ENCODE results near the gene PBX4. TPM values are rescaled to one million over a fixed set of nuclear protein-coding genes. Genes with fewer than 3 reads are reported as not detected.

The PBX4 gene
- total and polyA plus RNA-seq, 2 donors (not counting 1 experiment from before 2014, with no cell fraction given): 11.7 TPM

DNA sequence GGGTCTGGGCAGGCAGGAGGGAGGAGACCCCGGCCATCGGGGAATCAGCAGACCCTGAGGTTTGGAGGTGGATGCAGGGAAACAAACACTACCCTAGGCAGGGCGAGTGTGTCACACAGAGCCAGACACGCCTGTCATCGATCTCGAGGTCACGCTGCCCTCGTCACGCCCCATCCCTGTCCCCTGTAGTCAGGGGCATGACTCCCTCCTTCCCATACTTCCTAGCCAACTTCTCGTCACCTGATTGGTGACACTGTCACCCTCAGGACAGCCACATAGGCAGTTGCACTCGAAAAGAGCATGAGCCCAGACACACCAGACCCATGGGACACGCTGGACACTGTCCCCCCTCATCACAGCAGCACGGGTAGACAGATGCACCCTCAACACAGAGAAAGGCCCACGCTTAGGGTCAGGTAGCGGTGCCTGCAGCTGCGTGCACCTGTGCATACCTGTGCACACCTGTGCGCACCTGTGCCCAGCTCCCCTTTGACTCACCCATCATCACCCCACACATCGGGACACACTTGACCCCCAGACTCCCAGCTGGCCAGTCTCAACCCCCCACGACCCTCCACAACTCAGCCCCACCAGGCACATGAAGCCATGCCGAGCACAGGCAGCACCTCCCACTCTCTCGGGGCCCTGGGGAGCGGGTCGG, 68.6 kb downstream of the PBX4 start:
- Histone ChIP-seq H3K27me3 (replicated peaks in 1 of 4; ENCODE audit: control extremely low read depth in 1 of 4, control insufficient read depth in 3 of 4, insufficient read depth in 4 of 4, low read length in 3 of 4) (peaks cover 0 to 12% (median 0%) of the 10 kb centered on the region in 4 experiments), H3K36me3 (replicated peaks in 1 of 2; ENCODE audit: control extremely low read depth in 1 of 2, control insufficient read depth in 1 of 2, extremely low read depth in 1 of 2, insufficient read depth in 2 of 2, low read length in 1 of 2) (no peaks in the 10 kb centered on the region), H3K4me3 (ENCODE audit: control extremely low read depth in 1 of 5, extremely low read depth in 1 of 5, insufficient read depth in 1 of 5, low read depth in 2 of 5, low read length in 4 of 5) (no peak overlapping the region), H4K20me1 (ENCODE audit: control insufficient read depth, insufficient read depth, low read length, poor library complexity, severe bottlenecking) (no peaks in the 10 kb centered on the region), H3K4me2 (replicated peaks; ENCODE audit: low read depth, low read length, poor library complexity, severe bottlenecking) (no peak overlapping the region), H3K79me2 (ENCODE audit: control insufficient read depth, insufficient read depth, low read length) (no peaks in the 10 kb centered on the region), H3K9ac (ENCODE audit: low read length) (no peak overlapping the region), H3K9me3 (ENCODE audit: control extremely low read depth in 1 of 3, control insufficient read depth in 2 of 3, insufficient read depth in 1 of 3, low read length in 2 of 3) (peaks cover 0 to 18% (median 0%) of the 10 kb centered on the region in 3 donors), H3K4me1 (ENCODE audit: control insufficient read depth in 2 of 2, insufficient read depth in 2 of 2, low read length in 2 of 2) (peaks cover 0 to 2% of the 10 kb centered on the region in 2 donors), H2AFZ (ENCODE audit: insufficient read depth, low read depth, low read length, poor library complexity, severe bottlenecking) (no peak overlapping the region), H3K27ac (ENCODE audit: low read length in 2 of 2) (no peak overlapping the region)
- no peaks in the 10 kb centered on the region for H3K9me3 Mint-ChIP-seq (ENCODE audit: insufficient read depth)
- ChIA-PET POLR2A (no interaction called here), CTCF (interaction anchor here (1.0 kb wide), 1 partner anchor 17 kb away, joined by 4 read pairs; no protein-coding TSS in a partner anchor)
- TF ChIP-seq CTCF (IDR thresholded peaks at IDR 0.05) (no peak), EZH2 (IDR thresholded peaks at IDR 0.05; ENCODE audit: borderline replicate concordance, insufficient read depth, low read depth, low read length, poor library complexity, severe bottlenecking) (no peak)
- intact Hi-C loops (cut with micrococcal nuclease): no loop called here
- DNase-seq (no peak), ATAC-seq (ENCODE audit: low read depth) (no peak)
- 82% methylated on average over 22 of the region's 23 CpGs for WGBS (ENCODE audit: insufficient coverage)
- no peaks in the 10 kb centered on the region for H3K4me1 Mint-ChIP-seq
- H3K27me3 Mint-ChIP-seq: peaks cover 8% of the 10 kb centered on the region
- no peak overlapping the region for H3K4me3 Mint-ChIP-seq
- H3K27ac Mint-ChIP-seq: no peak overlapping the region
